Adipose tissue (tissue), 3 donors: ENCODE results near the gene A3GALT2. TPM values are rescaled to one million over a fixed set of nuclear protein-coding genes. Genes with fewer than 3 reads are reported as not detected.

Experiments used
- H3K27ac ChIP-seq: one replicate; pipeline ENCODE4 v1.5.1; 2013; ENCODE audit warnings: low read depth, low read length
- WGBS, 3 donors: extraction: QIAGEN DNeasy Blood & Tissue Kit; methylation state at CpG; one replicate each; pipeline ENCODE4 v1.1.7; 2013; 5-methylcytosine and 5-hydroxymethylcytosine counted together
- polyA plus RNA-seq, 3 donors: library from polyadenylated mRNA; stranded (reverse); fragments of 200-250 nt; gene quantifications; one replicate each; pipeline ENCODE4 v1.2.3, GENCODE V29; 2013
- donor health status: healthy with polysubstance abuse.
- donor health status: Bipolar disorder and iron deficiency.
- donor health status: healthy.

Gene A3GALT2
- polyA plus RNA-seq, 3 donors, result 0.25 TPM; not detected in 2

DNA sequence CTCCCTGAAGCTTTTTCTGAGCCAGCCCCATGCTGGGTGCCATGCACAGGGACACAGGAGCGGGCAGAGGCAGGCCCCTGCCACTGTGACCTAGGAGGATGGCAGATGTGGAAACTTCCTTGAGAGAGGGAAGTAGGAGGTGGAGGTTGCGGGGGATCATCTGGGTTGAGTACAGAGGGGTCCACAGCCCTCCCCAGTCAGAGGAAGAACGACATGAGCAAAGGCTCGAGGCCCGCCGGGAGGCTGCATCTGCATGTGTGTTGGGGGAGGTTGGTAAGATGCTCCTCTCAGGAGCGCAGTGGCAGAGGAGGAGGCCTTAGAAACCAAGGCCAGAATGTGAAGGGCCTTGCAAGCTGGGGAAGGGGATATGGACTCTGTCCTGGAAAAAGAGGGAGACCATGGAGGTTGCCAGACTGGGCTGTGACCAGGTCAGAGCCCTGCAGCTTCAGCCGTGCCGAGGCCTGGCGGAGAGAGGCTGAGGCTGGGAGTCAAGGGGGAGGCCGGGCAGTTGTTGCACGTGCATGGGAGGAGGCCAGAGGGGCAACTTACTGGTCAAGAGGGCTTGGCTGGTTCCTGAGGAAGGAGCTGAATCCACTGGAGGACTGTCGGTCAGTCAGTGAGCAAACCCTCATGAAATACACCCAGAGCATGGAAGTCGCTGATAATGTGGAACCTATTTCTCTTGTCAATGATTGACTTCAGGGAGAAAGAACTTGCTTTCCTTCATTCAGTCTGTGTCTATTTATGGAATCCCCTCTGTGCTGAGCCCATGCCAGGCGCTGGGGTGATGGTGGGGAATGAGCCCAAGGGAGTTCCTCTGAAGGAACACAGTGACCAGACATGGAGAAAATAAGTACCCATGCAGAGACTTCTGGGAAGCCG is 31.7 kb downstream of the A3GALT2 start:
- no peak overlapping the region for H3K27ac ChIP-seq
- 87 to 92% (median 88%) methylated on average over 16 of the region's 16 CpGs for WGBS, 3 donors

- no peak overlapping the region for H3K27ac ChIP-seq
- 82 to 86% (median 84%) methylated on average over 2 of the region's 2 CpGs for WGBS, 3 donors
Observed at GRCh38 chr1:33287317-33287716, 33.6 kb downstream of the A3GALT2 start.

DNA sequence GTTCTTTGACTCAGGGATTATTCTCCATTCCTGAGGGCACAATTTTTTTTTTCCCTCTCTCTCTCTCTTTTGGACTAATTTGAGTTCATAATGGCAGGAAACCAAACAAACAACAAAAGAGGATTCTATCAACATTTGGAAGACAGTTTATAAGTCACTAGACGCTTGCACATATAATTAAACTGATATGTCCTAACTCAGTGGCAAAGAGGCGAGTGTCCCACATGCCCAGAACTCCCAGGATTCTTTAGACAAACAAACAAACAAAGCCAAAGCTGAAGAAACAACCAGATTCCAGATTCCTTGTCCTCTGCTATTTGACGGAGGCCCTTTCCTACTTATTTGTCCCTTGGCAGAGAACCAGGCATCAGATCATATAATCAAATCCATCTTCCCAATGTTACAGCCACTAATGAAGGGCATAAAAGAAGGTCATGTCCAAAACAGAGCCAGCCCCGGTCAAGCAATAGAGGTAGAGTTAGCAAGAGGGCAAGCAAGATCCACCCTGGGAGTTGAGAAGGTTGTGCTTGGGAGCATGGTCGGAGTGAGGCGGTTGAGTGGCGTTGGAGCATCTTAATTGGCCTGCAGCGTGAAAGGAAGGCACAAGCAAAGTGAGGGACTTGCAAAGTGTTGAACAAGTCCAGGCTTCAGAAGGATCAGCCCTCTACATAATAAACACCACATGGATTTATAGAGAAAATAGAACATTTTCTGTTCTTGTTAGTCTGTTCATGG is 34.3 kb downstream of the A3GALT2 start:
- WGBS, 3 donors, result 83 to 84% (median 84%) methylated on average over 8 of the region's 8 CpGs
- no peak overlapping the region for H3K27ac ChIP-seq

DNA sequence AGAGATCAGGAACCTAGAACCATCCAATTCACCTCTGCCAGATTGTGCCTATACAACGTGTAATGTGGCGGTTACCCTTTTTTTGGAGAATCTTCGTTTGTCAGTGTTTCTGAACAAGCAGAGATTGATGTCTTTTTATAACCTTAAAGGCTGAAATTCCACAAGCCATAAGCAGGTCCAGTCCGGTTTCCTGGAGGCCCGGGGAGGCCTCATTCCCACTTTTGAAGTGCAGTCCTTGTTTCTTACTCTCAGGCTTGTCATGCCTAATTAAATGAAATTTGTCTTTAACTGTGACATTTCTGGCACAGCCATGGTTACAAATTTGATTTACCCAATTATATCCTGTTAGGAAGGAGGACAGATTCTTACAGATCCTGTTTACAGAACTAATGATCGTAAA is 36.8 kb downstream of the A3GALT2 start:
- 70 to 83% (median 83%) methylated on average over 6 of the region's 6 CpGs for WGBS, 3 donors
- no peak overlapping the region for H3K27ac ChIP-seq

- no peak overlapping the region for H3K27ac ChIP-seq
- 87 to 91% (median 87%) methylated on average over 3 of the region's 3 CpGs for WGBS, 3 donors
Observed at GRCh38 chr1:33282791-33283190, 38.1 kb downstream of the A3GALT2 start.

- 94 to 97% (median 95%) methylated on average over 17 of the region's 17 CpGs for WGBS, 3 donors
- H3K27ac ChIP-seq, result no peak overlapping the region
Observed at GRCh38 chr1:33281554-33282303, 39.2 kb downstream of the A3GALT2 start.

- WGBS, 3 donors, result 93 to 98% (median 96%) methylated on average over 28 to 29 of the region's 29 CpGs
- H3K27ac ChIP-seq, result no peak overlapping the region
Observed at GRCh38 chr1:33280091-33280661, 40.7 kb downstream of the A3GALT2 start.

- 93 to 94% (median 93%) methylated on average over 11 of the region's 11 CpGs for WGBS, 3 donors
- H3K27ac ChIP-seq, result no peak overlapping the region
Observed at GRCh38 chr1:33277488-33278084, 43.3 kb downstream of the A3GALT2 start.

- 83 to 88% (median 84%) methylated on average over 24 to 30 of the region's 30 CpGs for WGBS, 3 donors
- no peak overlapping the region for H3K27ac ChIP-seq
Observed at GRCh38 chr1:33276573-33277298, 44.2 kb downstream of the A3GALT2 start.

- H3K27ac ChIP-seq, result no peak overlapping the region
- 95 to 97% (median 96%) methylated on average over 43 to 45 of the region's 45 CpGs for WGBS, 3 donors
Observed at GRCh38 chr1:33275706-33276572, 45.0 kb downstream of the A3GALT2 start.

GRCh38 chr1:33275195-33275594 is 45.7 kb downstream of the A3GALT2 start:
- 84 to 88% (median 87%) methylated on average over 6 of the region's 6 CpGs for WGBS, 3 donors
- H3K27ac ChIP-seq, result no peak overlapping the region

DNA sequence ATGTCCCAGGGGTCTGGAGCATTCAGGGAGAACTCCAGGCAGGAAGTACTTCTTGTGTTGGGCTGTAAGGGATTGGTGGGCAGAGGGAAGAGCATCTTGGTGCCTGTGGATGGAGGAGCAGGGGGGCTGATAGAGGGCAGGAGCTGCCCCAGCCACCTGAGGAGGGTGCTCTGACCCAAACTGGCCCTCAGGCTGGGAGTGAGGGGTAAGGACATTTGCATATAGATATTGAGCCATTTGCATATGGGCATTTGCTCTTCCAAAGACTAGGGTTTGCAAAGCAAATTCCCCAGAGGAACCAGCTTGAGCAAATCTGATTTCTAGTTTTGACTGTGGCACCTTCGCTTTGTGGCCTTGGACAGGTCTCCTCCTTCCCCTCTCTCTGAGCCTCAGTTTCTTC is 46.5 kb downstream of the A3GALT2 start:
- no peak overlapping the region for H3K27ac ChIP-seq
- 88 to 95% (median 93%) methylated on average over 1 of the region's 1 CpG for WGBS, 3 donors

- no peak overlapping the region for H3K27ac ChIP-seq
- 79 to 82% (median 82%) methylated on average over 7 of the region's 7 CpGs for WGBS, 3 donors
Observed at GRCh38 chr1:33273961-33274371, 46.9 kb downstream of the A3GALT2 start.

DNA sequence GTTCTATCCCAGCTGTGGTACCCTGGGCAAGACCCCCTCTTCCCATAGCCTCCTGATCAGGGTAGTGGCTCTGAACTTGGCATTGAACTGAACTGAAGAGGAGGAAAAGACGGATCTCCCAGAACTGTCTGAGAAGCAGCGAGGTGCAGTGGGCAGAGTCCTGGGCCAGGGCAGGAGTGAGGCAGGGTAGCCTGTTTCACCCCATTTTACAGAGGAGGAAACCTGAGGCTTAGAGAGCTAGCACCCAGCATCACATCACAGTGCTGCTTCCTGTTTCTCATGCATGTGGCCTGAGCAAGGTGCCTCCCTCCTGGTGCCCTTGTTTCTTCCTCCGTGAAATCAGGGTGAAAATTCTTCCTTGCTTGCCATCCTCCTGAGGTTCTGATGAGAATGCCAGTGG is 47.5 kb downstream of the A3GALT2 start:
- 84 to 88% (median 88%) methylated on average over 3 of the region's 3 CpGs for WGBS, 3 donors
- H3K27ac ChIP-seq, result no peak overlapping the region

- 70 to 93% (median 90%) methylated on average over 1 of the region's 1 CpG for WGBS, 3 donors
- H3K27ac ChIP-seq, result no peak overlapping the region
Observed at GRCh38 chr1:33272930-33273329, 48.0 kb downstream of the A3GALT2 start.

DNA sequence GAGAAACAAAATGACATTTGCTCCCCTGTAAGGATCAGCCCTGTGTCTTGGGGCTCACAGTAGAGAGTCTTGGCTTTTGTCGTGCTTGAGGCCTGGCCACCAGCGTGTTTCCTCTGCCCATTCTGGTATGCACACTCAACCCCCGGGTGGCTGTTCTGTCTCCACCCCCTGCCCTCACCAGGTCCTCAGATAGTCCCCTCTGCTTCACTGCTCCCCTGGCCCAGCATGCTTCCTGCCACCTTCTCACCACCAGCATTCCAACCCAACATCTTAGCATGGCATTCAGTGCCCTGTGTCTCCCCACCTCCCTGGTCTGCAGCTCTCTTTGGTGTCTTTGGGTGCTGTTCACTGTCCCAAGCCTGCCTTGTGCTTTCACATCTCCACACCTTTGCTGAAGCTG is 48.4 kb downstream of the A3GALT2 start:
- WGBS, 3 donors, result 56 to 71% (median 71%) methylated on average over 3 of the region's 3 CpGs
- no peak overlapping the region for H3K27ac ChIP-seq
